H1 (cell line): Measurements from ENCODE around the gene RAB4B.

Experiments
- ATF3 ChIP-seq: IDR thresholded peaks from 2 replicates; pipeline ENCODE4 v1.6.1; 2011; ENCODE audit warnings: low read depth, mild to moderate bottlenecking, low read length; ENCODE audit not compliant: insufficient read depth
- BACH1 ChIP-seq: IDR thresholded peaks from 2 replicates; pipeline ENCODE4 v1.6.1; 2012; ENCODE audit warnings: low read length, improper control_type of control experiment
- BRCA1 ChIP-seq: IDR thresholded peaks from 2 replicates; pipeline ENCODE4 v1.6.1; 2012; ENCODE audit warnings: low read depth, low read length, improper control_type of control experiment
- CTCF ChIP-seq, 3 experiments: IDR thresholded peaks; 1 replicate in 2 of 3; 2 replicates in 1 of 3; pipeline versions ENCODE4 v1.5.1 to v1.6.1; 2011; ENCODE audit warnings: low read length in 3 of 3, mild to moderate bottlenecking in 3 of 3, inconsistent platforms in 2 of 3, low read depth in 1 of 3, moderate library complexity in 1 of 3; ENCODE audit not compliant: insufficient read depth in 1 of 3; ENCODE audit errors: control extremely low read depth in 1 of 3
- EP300 ChIP-seq, 2 experiments: IDR thresholded peaks; 1 replicate in 1 of 2; 2 replicates in 1 of 2; pipeline ENCODE4 v1.6.1; 2011 to 2012; ENCODE audit warnings: low read depth in 2 of 2, low read length in 2 of 2, mild to moderate bottlenecking in 2 of 2, borderline replicate concordance in 1 of 2, inconsistent platforms in 1 of 2, moderate library complexity in 1 of 2
- FOSL1 ChIP-seq: IDR thresholded peaks from 2 replicates; pipeline ENCODE4 v1.6.1; 2011; ENCODE audit warnings: mild to moderate bottlenecking, low read depth, low read length, moderate library complexity; ENCODE audit not compliant: insufficient read depth
- GTF2F1 ChIP-seq: IDR thresholded peaks from 2 replicates; pipeline ENCODE4 v1.6.1; 2012; ENCODE audit warnings: low read depth, low read length, improper control_type of control experiment, borderline replicate concordance
- MAFK ChIP-seq: IDR thresholded peaks from 2 replicates; pipeline ENCODE4 v1.6.1; 2012; ENCODE audit warnings: low read depth, mild to moderate bottlenecking, improper control_type of control experiment, low read length
- POLR2AphosphoS5 ChIP-seq: IDR thresholded peaks from 2 replicates; pipeline ENCODE4 v1.6.1; 2011; ENCODE audit warnings: low read depth, low read length
- RAD21 ChIP-seq, 2 experiments: IDR thresholded peaks in 1 of 2; conservative IDR thresholded peaks in 1 of 2; 2 replicates each; pipeline ENCODE4 v1.6.1; 2011; ENCODE audit warnings: low read depth in 2 of 2, low read length in 2 of 2, improper control_type of control experiment in 1 of 2, inconsistent platforms in 1 of 2, mild to moderate bottlenecking in 1 of 2, moderate library complexity in 1 of 2
- SUZ12 ChIP-seq: fragments of 200-600 bp; sonication (generic); IDR thresholded peaks from 2 replicates; pipeline ENCODE4 v1.6.1; 2012; ENCODE audit warnings: mild to moderate bottlenecking, inconsistent platforms, low read length, moderate library complexity, mixed read lengths
- TAF1 ChIP-seq: IDR thresholded peaks from 2 replicates; pipeline ENCODE4 v1.6.1; 2011; ENCODE audit warnings: mild to moderate bottlenecking, low read depth, low read length
- TAF7 ChIP-seq: optimal IDR thresholded peaks from 2 replicates; pipeline ENCODE3; 2011; ENCODE audit warnings: low read depth, mild to moderate bottlenecking, inconsistent platforms, low read length, moderate library complexity, borderline replicate concordance

GRCh38 chr19:40827386-40828247 is 49.6 kb downstream of the RAB4B start:
- TF ChIP-seq CTCF (IDR thresholded peaks at IDR 0.05; ENCODE audit: control extremely low read depth in 1 of 3, insufficient read depth in 1 of 3, low read depth in 1 of 3, low read length in 3 of 3): no peak
- no peak for TF ChIP-seq BACH1
- no peak for TF ChIP-seq FOSL1
- no peak for TF ChIP-seq RAD21 (IDR thresholded peaks at IDR 0.05 in 1 of 2, conservative IDR thresholded peaks at IDR 0.05 in 1 of 2; ENCODE audit: low read depth in 2 of 2, low read length in 2 of 2)
- TF ChIP-seq BRCA1: no peak
- TF ChIP-seq MAFK: no peak
- TF ChIP-seq SUZ12: no peak
- no peak for TF ChIP-seq GTF2F1
- TF ChIP-seq ATF3: no peak
- no peak for TF ChIP-seq TAF1
- no peak for TF ChIP-seq POLR2AphosphoS5
- TF ChIP-seq EP300 (IDR thresholded peaks at IDR 0.05; ENCODE audit: borderline replicate concordance in 1 of 2, low read depth in 2 of 2, low read length in 2 of 2): no peak
- no peak for TF ChIP-seq TAF7
